H1 (cell line): Measurements from ENCODE around the gene BNC2. TPM values are rescaled to one million over a fixed set of nuclear protein-coding genes. Genes with fewer than 3 reads are reported as not detected.

Experiments
- TAF1 ChIP-seq: IDR thresholded peaks from 2 replicates; pipeline ENCODE4 v1.6.1; 2011; ENCODE audit warnings: mild to moderate bottlenecking, low read depth, low read length
- polyA plus RNA-seq, 7 experiments: library from polyadenylated mRNA; depleted of rRNA in 3 of 7; stranded (reverse) in 5 of 7; unstranded in 2 of 7; fragments of >200 nt in 5 of 7; fragments of 200-250 nt in 2 of 7; gene quantifications; 1 replicate in 5 of 7; 2 replicates in 1 of 7; 4 replicates in 1 of 7; pipeline versions ENCODE4 v1.2.1 to v1.2.3, GENCODE V29; 2011 to 2013; ENCODE audit warnings: missing spikeins in 2 of 7, mixed read lengths in 2 of 7
- total RNA-seq: library from RNA; stranded (reverse); fragmentation: NEBNext Ultra II Directional; extraction: Animal tissue kit (Norgen Biotek cat#: 25700); gene quantifications from 2 replicates; pipeline ENCODE4 v1.2.1, GENCODE V29; 2021

Gene BNC2
- total and polyA plus RNA-seq, 2 of the 8 experiments (the other 6 are each of a cell fraction or from before 2014, with no cell fraction given) = 16.0 to 26.8 TPM

DNA sequence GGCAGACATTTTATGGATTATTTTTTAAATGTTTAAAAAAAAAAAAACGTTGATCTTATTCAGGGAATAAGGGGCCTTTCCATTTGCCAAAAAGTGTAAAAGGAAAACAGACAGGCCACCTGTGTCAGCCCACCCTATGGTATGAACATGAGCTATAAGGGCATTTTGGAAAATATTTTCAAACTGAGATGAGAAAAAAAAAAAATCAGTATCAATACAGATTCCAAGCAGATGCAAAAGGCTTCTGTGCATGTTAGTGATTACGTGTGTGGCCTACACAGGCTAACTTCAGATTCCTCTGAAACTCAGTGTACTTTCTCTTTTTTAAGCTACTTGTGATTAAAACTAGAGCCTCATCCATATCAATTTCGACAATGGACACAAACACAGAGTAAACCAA lies 189.9 kb downstream of the BNC2 start (continued):
- TF ChIP-seq TAF1 = no peak
